GM19239 (cell line): ENCODE results near the gene NECAB3.

Experiments
- DNase-seq: peaks from one replicate; pipeline ENCODE4 v3.0.0; 2011; ENCODE audit warnings: low spot score; ENCODE audit not compliant: insufficient read length
- FAIRE-seq: peaks from 2 replicates; lab custom pipeline; 2011; peaks lifted over from hg19 to GRCh38; lab: Jason Lieb, UNC

Gene NECAB3

DNA sequence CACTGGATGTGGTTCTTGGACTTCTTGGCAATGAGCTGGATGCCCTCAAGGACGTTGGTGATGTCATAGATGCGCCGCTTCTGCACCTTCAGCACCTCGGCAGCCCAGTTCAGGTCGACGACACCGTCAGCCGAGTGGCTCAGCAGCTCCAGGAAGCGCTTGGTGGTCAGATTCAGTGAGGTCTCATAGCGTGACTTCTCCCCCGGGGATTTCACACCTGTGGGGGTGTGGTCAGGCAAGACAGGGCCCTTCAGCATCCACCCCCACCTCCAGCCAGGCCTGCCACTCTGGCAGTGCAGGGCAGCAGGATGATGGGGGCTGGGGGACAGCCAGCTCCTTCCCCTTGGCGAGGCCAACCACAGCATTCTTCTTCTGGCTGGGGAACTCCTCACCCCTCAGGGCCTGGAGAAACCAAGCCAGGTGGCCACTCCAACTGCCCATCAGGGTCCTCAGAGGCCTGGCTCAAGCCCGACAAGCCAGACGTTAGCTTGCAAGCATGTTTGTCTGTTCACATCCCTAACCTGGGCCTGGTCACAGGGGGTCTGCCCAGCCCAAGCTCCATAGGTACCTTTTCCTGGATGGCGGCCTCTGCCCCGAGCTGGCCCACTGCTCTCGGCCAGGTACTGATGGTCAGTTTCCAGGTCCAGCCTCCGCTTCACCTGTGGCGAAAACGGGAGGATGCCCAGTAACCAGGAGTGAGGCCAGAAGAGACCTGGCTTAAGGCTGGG, 5.7 kb upstream of the NECAB3 start:
- peak; percentile 63 for DNase-seq
- FAIRE-seq, result peak; percentile 71

DNA sequence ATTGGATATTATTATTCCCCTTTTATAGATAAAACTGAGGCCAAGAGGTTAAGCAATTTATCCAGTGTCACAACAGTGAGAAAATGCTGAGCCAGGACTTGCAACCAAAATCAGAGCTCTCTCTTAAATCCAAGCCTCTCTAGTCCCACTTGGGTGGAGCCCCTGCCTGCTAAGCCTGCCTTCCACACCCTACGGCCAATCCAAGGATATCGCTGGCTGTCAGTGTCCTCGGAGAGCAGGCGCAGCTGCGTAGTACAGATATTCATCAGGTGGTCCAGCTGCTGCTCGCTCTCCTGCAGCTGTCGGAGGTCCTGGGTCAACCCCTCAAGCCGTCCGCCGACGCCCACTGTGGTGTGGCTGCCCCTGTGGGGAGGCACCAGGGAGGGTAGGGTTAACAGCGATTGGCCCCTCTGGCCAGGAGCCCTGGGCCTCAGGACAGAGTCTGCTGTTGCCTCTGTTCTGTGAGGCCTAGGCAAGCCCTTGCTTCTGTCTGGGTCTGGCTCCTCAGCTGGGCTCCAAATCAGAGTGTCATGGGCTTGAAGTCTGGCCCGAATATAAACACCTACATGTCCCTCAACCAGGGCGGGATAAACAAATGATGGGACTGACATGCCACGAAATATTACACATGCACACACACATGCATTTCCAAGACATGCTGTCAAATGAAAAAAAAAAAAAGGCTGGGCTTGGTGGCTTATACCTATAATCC, 3.9 kb upstream of the NECAB3 start:
- DNase-seq (no peak), FAIRE-seq (no peak)

DNA sequence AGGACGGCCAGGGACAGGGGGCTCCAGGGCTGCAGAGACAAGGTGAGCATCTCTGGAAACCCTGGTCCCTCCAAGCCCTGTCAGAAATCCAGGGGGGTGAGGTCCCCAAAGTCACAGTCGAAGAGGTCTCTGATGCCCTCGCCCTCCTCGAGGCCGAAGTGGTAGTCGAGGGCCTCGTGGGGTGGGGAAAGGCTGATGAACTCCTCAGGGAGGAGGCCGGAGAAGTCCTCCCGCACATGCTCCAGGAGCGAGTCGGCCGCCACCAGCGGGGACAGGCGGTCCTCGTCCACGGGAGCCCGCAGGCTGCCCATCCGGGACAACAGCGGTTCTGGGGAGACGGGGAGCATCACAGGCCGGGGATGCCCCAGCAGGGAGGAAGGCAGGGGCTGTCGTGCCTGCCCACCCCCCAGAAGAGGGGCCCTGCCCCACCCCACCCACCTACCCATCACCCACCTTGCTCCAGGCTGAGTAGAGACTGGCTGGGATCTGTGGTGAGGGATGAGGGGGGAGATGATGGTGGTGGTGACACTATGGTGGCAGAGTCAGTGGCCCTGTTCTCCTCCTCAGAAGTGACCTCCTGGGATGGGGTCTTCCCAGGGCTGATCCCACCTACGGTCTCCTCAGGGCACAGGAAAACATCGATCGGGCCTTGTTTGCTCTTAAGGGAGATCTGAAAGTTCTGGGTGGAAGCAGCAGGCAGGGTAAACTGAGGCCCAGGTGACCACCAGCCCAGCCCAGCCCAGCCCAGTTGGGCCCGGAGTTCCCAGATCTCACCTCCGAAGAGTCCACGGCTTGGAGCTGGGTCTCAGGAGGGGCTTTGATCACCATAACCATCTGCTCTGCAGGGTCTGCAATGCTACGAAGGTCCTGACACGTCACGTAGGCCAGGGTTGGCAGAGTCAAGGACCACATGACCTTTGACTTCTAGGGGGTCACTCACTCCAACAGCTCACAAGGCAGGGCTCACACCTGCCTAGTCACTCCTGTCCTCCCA, 2.7 kb upstream of the NECAB3 start:
- FAIRE-seq (no peak), DNase-seq (no peak)

DNA sequence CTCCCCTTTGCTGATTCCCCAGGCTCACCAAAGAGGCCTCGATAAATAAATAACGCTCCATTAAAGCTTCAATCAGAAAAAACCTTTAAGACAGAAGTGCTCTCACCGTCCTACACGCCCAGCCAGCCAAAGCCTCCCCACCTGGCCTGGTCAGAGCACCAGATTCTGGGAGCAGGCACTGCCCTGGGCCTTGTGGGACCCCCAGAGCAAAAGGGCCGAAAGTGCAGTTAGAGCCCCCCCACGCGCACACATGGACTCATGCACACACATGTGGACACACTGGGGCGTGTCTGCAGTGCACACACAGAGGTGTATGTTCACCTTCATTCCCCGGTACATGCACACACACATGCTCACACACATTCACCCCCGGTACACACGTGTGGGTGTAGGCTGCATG, 1.9 kb upstream of the NECAB3 start:
- DNase-seq (no peak), FAIRE-seq (no peak)

DNA sequence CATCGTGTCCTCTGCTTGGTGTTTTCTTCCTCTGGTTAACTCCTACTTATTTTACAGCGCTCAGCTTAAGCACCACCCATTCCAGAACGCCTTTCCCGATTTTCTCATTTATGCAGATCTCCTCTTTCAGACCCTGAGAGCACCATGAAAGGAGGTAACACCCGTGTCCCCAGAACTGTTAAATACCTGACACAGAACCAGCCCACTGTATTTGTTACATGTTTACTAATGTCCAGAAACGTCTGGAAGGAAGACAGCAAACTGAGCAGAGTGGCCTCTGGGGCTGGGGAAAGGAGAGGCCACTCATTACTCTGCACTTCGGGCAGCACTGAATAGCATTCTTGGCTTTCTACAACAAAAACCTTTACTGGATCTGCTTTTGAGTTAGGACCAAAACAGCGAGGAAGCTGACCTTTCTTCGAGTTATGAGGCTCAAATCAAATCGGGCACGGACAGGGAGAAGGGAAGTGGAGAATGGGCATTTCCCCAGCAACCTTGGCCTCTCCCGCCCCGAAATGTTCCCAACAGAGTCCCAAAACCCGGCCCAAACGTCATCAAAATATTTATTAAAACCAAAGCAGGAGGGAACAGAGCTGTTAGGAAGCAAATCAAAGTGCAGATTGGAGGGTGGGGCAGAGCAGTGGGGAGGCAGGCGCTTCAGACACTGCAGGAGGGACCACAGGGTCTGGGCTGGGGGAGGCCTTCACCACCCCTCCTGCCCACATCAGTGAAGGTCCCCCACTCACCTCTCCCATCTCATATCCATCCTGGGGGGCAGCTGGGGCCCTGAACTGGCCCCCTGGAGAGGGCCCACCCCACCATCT, 1.1 kb upstream of the NECAB3 start:
- FAIRE-seq (no peak), DNase-seq (no peak)

DNA sequence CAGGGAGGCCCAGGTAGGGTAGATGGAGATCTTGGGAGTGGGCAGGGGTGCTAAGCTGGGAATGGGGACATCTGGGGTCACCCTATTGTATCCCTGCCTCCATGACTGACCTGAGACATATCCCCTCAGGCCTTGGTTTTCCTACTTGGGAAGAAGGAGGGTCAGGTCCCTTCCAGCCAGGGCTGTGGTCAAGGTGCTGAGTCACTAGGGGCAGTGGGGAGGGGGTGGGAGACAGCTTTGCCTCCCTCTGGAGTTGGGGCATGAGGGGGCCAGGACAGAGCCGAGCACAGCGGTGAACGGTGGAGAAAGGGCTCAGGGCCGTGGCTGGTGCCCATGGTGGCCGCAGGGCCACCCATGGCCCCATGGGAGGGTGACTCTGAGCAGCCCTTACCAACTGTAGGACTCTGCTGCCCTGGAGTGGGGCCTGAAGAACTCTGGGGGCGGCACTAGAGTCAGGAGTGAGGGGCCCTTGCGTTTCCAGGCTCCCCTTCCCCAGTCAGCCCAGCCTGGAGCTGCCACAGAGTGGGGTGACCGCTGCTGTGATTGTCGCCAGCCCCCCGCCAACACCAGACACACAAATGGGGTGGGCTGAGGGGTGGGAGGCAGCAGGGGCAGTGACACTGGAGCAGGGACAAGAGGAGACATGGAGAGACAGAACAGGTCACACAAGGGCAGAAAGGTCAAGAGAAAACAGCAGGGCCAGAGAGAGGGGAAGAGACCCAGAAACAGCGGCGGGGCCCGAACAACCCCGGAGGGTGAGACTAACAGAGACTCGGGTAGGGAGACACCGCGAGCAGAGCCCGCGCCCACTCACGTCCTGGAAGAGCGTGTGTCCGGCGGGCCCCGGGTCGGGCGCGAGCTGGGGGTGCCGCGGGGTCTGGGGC, 576 bp downstream of the NECAB3 start:
- DNase-seq, result peak; percentile 63

DNA sequence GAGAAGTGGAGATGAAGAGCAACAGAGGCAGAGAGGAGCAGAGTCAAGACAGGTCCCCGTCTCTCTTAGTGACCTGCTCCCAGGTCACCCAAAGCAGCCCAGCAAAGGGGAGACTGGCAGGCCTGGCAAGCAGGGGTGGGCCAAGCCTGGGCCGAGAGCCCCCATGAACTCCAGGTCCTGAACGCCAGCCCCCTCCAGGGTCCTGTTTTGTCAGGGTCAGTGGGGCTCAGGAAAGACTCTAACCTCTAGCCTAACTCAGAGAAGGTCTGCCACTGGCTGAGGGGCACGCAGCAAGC, 1.2 kb downstream of the NECAB3 start:
- DNase-seq (no peak), FAIRE-seq (no peak)

More for the DNA sequence above, 576 bp downstream of the NECAB3 start:
- no peak for FAIRE-seq

DNA sequence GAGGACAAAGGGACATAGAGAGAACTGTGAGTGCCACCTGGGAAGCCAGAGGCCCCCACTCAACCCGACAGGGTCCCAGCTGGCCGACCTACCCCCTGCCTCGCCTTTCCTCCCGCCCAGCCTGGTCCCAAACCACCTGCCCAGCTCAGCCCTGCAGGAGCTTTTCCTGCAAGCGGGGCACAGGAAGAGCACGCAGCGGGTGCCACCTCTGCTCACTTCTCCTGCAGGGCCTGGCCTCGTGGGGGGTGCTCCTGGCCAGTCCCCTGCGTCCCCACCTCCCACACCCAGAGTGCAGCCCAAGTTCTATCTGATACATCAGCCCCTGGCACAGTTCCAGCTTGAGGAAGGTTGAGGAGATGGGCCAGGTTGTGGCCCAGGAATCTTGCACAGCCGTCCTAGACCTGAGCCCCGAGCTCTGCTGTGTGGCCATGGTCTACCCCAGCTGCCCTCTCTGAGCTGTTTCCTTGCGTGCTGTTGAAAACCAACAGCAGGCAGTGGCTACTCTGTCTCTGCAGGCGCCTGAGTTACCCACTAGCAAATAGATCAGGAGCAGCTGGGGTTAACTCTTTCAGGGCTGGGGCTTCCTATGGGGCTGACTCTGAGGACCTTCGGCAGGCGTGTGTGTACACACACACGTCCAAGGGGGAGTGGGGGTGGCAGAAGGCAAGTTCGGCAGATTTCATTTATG, 1.7 kb downstream of the NECAB3 start:
- no peak for FAIRE-seq
- no peak for DNase-seq

DNA sequence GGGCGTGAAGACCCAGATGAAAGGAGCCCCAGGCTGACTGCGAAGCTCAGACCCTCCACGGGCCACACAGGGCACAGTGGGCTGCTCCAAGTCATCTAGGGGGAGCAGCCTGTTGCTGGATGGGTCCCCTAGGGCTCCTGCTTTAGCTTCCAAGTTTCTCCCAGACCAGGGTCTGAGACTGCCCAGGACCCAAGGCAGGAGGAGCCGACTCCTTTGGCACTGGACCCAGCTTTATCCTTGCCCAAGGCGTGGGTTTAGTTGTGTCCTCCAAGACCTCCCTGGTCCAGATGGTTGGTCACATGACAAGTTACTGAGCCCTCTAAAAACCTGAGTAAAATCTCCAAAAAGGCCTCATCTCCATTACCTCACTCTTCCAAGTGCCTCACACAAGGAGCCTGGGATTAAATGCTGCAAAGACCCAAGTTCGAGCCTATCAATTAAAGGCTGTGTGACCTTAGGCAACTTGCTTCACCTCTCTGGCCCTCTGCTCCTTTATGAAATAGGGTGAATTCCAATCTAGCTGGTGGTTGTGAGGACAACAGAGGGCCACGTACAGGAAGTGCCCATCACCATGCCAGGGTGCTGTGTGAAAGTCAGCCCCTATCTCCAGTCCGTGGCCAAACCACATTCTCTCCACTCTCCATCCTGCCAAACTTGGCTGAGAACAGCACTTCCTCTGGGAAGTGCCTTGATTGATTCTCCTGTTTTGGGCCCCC, 2.5 kb downstream of the NECAB3 start:
- no peak for FAIRE-seq

DNA sequence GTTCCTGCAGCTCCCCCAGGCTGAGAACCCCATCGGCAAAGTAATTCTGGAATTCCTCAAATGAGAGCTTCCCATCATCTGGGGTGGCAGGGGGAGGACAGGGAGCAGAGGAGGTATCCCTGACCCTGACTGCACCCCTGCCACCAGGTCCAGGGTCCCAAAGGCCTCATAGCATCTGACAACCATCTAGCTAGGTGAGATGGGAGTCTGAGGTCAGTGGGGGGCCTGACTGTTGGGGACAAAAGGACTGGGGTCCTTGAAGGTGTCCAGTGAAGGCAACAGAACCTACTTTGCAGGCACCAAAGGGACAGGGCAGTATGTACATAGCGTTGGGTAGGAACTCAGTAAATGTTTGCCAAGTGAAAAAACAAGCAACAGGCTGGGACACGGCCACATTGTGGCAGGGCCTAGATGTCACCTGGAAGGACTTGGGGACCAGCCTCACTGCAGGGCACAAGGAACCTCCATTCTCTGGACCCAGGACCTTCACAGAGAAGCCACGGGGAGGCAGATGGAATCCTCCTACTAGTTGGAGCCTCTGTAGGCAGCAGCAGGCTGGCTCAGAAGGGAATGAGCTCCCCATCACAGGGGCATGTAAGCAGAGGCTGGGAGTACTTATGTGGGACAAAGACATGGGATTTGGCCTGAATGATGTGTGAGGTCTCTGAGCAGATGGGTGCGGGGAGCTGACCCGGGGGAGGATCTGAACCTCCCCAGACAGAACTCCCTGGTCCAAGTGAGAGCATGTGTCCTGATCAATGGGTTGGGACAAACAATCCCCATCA, 3.3 kb downstream of the NECAB3 start:
- DNase-seq (no peak), FAIRE-seq (no peak)

More for the DNA sequence above, 2.5 kb downstream of the NECAB3 start:
- DNase-seq, result no peak

DNA sequence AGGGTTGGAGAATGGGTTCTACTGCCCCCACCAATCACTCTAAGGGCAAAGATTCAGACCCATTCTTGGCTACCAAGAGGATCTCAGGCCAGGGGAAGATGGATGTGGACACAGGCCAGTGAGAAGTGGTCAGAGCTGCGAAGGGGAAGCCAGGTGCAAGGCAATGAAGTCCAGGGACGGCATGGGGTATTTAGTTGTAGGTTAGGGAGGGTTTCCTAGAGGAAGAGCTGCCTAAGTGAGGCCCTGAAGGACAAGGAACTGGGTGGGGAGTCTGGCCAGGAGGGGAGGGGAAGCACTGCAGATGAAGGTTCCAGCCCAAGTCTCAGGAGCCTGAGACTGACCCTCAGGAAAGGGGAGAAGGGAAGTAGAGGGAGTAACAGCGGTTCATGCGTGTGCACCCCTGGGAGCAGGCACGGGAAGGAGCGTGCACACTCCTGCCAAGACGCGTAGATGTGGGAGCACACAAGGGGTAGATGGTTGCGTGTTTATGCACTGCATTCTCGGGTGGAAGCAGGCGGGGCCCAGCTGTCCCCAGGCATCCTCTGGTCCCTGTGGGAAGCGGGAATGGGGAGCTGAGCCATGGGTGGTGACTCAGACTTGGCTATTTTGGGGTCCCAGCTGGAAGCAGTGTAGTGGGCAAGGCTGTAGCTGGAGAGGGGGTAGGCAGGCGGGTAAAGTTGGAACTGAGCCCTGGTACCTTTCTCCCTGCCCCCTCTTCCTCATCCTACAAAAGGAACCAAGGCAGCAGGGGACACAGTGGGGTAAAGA, 4.2 kb downstream of the NECAB3 start:
- no peak for FAIRE-seq
- no peak for DNase-seq

DNA sequence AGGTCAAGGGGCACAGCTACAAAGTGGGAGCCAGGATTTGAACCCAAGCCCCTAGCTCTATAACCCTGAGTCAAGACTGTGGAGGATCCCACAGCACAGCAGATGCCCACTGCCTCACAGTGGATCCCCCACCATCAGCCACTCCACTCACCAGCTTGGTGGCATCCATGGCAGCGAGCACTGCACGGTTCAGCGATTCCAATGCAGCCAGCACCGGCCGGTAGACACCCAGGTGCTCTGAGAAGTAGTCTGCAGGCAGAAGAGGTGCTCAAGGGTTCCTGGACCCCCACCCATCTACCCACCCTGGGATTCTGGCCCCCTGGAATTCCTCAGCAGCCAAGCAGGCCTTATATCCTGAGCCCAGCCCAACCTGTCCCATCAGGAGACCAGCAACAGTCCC, 5.0 kb downstream of the NECAB3 start:
- no peak for DNase-seq
- FAIRE-seq, result no peak

DNA sequence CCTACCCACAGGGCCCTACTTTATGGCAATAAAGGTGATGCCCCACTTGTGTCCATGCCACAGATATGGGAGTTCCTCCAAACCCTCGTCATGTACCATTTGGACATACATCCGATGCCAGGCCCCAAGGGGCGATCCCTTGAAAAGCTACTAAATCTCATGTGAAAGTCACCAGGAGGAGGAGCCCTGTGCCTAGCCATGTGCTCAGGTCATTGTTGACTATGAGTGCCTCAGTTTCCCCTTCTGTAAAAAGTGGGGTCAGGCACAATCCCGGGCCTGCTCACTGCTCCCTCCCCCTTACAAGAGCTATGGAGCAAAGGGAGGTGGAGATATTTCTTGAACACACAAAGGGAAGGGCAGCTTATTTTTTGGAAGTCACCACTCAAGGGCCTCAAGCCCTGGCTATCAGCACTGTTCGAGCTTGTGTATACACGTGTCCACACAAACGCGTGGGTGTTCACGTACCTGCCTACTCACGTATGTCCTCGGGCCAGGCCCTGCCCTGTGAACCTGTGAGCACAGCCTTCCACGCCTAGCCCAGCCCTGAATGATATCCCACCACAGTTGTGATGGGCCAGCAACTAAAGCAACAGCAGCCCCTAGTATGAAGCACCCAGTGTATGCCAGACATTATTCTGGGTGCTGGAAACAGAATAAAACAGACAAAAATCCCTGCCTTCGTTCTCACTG, 5.6 kb downstream of the NECAB3 start:
- FAIRE-seq (no peak), DNase-seq (no peak)

DNA sequence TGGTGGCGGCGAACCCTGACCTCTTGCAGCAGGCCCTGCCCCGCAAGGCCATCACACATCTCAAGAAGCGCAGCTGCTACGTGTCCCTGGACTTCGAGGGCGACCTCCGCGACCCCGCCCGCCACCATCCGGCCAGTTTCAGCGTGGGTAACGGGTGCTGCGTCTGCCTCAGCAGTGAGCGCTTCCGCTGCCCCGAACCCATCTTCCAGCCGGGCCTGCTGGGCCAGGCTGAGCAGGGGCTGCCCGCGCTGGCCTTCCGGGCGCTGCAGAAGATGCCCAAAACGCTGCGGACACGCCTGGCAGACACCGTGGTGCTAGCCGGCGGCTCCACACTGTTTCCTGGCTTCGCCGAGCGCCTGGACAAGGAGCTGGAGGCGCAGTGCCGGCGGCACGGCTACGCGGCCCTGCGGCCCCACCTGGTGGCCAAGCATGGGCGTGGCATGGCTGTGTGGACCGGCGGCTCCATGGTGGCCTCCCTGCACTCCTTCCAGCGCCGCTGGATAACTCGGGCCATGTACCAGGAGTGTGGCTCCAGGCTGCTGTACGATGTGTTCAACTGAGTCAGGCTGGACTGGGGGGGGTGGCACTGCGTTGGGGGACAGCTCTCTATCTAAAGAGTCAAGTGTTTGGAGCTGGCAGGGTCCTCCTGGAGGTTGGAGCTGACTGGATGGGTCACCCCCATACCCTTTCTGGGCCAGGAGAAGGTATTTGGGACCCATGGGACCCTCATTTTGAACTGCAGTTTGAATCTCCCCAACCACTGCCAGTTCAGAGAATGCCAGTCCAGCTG, 6.4 kb downstream of the NECAB3 start:
- DNase-seq, result peak; percentile 83

DNA sequence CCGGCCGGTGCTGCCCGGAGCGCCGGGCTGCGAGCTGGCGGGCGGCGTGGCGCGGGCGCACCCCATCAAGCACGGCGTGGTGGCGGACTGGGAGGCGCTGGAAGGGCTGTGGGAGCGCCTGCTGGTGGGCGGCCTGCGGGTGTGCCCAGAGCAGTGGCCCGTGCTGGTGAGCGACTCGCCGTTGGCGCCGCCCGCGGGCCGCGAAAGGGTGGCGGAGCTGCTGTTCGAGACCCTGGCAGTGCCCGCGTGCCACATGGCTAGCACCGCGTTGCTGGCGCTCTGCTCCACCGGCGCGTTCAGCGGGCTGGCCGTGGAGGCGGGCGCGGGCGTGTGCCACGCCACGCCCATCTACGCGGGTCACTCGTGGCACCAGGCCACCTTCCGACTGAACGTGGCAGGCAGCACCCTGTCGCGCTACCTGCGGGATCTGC, 7.0 kb downstream of the NECAB3 start:
- FAIRE-seq, result no peak
- no peak for DNase-seq

More for the DNA sequence above, 6.4 kb downstream of the NECAB3 start:
- peak; percentile 75 for FAIRE-seq
